ENCODE measurements around the gene RAD51B.

DNA sequence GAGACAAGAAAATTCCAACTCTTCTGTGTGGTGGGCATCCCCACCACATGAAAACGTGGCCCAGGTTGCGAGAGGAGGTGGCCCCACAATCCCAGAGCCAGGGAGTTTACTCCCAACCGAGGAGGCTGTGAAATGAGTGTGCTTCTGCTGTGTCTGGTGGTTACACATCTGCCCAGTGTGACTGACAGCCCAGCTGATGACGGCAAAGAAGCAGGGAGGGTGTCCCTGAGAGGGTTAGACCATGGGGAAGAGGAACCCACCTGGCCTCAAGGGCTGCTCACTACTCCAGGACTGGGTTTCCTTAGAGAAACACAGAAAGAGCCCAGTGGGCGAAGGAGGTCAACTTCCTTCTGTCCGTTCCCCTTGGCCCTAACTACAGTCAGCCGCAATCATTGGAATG is 948.7 kb downstream of the RAD51B start:
- no peak for TF ChIP-seq TAF1 (IDR thresholded peaks at IDR 0.05; ENCODE audit: borderline replicate concordance, low read depth, low read length)
- TF ChIP-seq POLR2AphosphoS5 (IDR thresholded peaks at IDR 0.05; ENCODE audit: low read depth, low read length), result no peak
- no peak for TF ChIP-seq POLR2A (IDR thresholded peaks at IDR 0.05; ENCODE audit: low read depth, low read length)

Data from GM12892 (cell line).